GM12892 (cell line): Measurements from ENCODE around the gene SEPTIN5.

Experiments
- POLR2A ChIP-seq: IDR thresholded peaks from 2 replicates; pipeline ENCODE4 v1.6.1; 2011; ENCODE audit warnings: low read depth, low read length, control low read depth
- TAF1 ChIP-seq: IDR thresholded peaks from 2 replicates; pipeline ENCODE4 v1.6.1; 2011; ENCODE audit warnings: low read depth, mild to moderate bottlenecking, control low read depth, low read length, borderline replicate concordance

- TF ChIP-seq POLR2A (no peak), TAF1 (no peak)
Observed at GRCh38 chr22:19680287-19680881, 33.9 kb upstream of the SEPTIN5 start.
